Activated T-cell treated with anti-CD3 and anti-CD28 coated beads for 48 hours (primary cell): ENCODE measurements around the gene METRNL.
"Not testable (repeated sequence)": the region's sequence is repeated elsewhere in the genome, so short reads cannot be mapped to it uniquely, and the experiment has no call there.

ENCODE experiments used
- DNase-seq: peaks from one replicate; pipeline ENCODE4 v3.0.0-alpha.2; 2020; ENCODE audit warnings: low read depth

METRNL gene, protein sequence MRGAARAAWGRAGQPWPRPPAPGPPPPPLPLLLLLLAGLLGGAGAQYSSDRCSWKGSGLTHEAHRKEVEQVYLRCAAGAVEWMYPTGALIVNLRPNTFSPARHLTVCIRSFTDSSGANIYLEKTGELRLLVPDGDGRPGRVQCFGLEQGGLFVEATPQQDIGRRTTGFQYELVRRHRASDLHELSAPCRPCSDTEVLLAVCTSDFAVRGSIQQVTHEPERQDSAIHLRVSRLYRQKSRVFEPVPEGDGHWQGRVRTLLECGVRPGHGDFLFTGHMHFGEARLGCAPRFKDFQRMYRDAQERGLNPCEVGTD

DNA sequence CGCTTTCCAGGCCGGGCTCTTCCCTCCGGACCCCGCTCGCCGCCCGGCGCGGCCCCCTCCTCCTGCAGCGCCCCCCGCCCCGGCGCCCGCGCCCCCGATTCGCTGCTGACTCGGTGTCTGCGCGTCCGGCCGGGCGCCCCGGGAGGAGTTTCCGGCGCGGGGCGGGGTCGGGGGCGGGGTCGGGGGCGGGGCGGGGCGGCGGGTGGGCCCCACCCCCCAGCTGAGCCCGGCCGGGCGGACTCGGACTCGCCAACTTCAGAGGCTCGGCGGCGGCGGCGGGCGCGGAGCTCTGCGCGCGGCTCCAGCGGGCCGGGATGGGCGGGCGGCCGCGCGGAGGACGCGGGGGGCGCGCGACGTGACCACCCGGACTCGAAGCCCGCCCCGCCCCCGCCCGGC lies at the start of gene METRNL:
TSS of gene METRNL (plus strand) at position 258 of the 396 bp plus-strand sequence. CDS start 207 bp downstream, outside the sequence.
- peak; percentile 67 for DNase-seq

DNA sequence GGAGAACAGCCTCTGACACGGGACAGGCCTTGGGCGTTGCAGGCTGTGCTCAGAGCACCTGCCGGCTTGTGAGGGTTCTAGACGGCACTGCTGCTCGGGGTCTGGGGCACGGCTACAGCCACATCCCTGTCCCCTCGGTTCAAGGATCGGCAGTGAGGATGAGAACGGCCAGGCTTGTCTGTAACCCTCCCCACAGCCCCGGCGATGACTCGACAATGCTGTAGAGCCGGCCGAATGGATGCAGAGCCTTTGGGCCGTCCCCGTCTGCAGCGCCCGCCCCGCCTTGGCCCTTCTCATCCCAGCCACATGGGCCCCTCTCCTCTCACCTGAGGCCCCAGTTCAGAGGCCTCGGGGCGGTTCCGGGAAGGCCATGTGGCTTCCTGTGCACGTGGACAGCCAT lies 49.0 kb upstream of the METRNL start:
- no peak for DNase-seq

DNA sequence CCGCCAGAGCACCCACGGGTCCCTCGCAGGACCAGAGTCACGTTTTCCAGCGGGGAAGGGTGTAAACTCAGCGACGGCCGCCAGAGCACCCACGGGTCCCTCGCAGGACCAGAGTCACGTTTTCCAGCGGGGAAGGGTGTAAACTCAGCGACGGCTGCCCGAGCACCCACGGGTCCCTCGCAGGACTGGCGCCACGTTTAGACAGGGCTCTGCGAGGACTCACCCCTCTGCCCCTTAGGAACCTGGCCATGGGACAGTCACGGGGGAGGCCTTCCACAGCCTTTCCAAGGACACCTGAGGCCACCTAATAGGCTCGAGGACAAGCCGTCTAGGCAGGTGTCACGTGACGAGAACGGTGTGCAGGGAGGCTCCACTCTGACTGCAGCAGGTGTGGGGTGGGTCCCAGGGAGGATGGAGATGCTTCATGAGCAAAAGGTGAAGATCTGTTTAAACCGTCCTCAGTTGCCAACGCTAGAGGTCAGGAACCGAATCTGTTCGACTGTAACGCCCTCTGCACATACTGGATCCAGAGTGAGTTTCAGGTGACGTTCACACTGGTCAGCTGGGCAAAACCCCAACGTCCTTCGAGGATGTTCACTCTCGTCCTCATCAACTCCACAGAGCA lies 48.0 kb upstream of the METRNL start:
- DNase-seq, result no peak

DNA sequence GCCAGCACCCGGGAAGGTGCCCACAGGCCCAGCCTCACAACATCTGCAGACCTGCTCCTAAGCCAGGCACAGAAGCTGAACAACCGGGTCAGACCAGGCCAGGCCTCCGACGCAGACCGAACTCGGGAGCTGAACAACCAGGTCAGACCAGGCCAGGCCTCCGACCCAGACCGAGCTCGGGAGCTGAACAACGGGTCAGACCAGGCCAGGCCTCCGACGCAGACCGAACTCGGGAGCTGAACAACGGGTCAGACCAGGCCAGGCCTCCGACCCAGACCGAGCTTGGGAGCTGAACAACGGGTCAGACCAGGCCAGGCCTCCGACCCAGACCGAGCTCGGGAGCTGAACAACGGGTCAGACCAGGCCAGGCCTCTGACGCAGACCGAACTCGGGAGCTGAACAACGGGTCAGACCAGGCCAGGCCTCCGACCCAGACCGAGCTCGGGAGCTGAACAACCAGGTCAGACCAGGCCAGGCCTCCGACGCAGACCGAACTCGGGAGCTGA lies 47.4 kb upstream of the METRNL start:
- not testable (repeated sequence) for DNase-seq

DNA sequence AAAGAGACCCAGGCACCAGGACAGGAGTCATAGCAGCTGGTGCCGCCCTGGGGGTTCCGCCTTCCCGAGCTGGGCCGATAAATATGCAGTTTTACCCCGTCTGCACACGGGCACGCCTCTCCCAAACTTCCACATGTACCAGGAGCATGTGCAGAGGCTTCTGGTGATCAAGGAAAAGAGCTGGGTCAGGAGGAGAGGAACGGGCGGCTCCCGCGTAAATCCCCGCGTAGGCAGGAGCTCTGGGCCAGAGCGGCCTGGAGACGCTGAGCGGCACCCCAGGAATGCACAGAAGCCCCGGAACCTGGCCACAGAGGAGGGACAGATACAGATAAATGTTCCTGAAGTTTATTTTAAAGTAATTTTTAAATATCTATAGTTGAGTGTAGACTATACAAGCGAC lies 46.6 kb upstream of the METRNL start:
- no peak for DNase-seq

DNA sequence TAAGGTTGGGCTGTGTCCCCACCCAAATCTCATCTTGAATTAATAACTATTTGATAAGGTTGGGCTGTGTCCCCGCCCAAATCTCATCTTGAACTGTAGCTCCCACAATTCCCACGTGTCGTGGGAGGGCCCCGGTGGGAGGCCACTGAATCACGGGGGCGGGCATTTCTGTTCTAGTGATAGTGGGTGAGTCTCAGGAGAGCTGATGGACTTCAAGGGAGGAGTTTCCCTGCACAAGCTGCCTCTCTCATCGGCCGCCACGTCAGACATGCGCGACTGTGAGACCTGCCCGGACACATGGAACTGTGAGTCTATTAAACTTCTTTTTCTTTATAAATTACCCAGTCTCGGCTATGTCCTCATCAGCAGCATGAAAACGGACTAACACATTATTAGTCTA lies 44.9 kb upstream of the METRNL start:
- DNase-seq, result no peak

DNA sequence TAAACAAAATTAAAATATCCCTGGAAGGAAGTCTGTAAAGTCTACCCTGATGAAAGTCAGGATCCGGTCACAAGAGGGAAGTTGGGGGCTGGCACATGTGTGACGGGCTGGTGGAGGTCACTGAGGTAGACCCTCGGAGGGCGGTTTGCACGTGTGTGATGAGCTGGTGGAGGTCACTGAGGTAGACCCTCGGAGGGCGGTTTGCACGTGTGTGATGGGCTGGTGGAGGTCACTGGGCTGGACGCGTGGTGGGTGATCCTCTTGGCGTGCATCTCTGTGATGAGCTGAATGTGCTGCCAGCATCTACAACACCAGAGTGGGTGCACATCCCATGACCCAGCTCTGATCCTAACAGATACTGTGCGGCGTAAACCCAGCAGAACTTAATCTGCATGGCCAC lies 43.7 kb upstream of the METRNL start:
- DNase-seq, result no peak

DNA sequence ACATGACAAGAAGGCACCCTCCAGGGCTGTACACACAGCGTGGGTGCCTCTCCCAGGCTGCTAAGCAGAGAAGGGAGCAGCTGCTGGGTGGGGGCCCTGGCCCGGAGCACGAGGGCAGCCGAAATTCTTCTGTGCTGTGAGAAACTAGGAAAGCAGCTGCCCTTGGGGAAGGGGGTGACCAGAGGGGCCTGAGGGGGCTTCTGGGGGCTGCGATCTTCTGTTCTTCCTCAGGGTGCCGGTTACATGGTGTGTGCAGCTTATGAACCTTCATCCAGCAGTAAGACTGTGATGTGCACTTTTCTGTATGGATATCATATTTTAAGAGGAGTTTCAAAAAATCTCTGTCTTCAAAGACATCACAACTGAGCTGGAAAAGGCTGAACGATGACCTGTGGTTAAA lies 43.2 kb upstream of the METRNL start:
- DNase-seq, result no peak

DNA sequence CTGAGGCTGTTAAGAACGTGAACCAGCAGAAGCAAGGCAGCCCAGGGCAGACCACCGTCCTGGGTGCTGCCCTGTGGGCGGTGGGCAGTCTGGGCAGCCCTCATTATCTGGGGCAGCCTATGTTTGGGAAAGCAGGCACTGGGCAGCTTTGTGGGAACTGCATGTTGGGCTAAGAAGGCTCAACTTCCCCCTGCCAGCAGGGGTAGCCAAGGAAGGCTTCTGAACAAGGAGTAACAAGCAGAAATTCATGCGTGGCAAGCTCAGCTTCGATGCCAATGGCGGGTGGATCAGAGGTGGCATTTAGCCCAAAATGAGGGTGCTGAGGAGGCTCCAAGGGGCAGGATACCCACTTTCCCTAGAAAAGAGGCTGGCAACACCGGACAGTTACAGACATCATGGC lies 42.7 kb upstream of the METRNL start:
- DNase-seq, result no peak

DNA sequence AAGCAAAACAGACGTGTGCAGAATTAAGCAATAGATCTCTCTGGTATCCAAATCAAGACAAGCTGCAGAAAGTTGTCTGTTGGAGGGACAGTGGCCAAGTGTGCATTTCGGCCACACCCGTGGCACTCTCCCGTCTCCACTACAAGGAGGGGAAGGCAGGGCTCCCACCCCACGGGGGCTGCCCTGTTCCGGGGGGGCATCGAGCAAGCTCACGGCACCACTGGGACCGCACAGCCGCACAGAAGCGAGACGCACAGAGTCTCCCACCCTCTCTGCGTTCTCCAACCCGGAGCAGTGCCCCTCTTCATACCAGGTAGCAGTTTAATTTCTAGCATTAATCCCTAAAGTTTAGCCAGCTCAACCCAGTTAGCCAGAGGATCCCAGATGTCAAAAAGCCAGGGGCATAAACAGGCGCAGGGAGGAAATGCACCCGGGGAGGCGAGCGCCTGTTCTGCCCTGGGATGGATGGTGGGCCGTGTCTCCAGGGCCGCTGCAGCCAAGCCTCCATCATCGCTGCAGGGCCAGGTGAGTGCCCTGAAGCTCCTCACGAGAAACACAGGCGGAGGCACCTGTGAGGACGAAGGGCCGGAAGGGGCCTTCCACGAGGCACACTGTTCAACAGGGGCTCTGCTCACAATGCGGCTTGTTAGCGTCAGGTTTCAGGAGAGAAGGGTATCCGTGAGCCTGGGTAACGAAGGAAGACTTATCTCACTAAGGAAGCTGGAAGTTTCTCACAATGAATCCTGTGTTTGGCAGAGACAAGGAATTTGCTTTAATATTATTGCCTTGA lies 42.1 kb upstream of the METRNL start:
- DNase-seq, result no peak

DNA sequence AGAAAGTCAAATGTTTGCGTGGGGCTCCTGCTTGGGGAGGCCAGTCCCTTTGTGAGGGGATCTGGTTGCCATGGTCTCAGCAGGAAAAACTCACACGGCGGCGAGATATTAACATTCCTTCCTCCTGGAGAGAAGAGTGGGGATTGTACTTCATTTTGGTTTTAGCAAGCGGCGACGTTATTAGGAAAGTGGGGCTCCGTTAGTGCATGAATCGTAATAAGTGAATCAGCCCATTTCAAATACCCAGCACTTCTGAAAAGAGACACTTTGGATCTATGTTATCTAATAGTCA lies 41.6 kb upstream of the METRNL start:
- no peak for DNase-seq

DNA sequence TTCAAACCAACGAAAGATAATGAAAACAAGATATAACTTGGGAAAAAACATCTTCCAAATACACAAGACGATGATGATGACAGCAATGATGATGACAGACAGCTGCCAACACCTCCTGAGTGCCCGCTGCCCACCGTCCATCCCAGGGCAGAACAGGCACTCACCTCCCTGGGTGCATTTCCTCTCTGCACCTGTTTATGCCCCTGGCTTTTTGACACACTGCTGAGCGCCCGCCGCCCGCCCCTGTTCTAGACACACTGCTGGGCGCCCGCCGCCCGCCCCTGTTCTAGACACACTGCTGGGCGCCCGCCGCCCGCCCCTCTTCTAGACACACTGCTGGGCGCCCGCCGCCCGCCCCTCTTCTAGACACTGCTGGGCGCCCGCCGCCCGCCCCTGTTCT lies 40.4 kb upstream of the METRNL start:
- not testable (repeated sequence) for DNase-seq

DNA sequence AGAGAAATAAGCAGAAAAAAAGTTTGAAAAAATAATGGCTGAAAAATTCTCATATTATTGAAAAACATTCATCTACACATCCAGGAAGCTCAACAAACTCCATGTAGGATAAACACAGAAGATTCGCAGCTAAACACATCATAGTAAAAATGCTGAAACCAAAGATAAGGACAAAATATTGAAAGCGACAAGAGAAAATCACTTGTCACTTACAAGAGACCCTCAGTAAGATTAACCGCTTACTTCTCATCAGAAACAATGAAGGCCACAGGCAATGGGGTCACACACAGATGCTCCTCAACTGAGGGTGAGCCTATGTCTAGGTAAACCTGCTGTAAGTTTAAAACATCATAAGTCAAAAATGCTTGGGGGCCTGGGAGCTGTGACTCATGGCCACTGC lies 38.1 kb upstream of the METRNL start:
- DNase-seq, result no peak

DNA sequence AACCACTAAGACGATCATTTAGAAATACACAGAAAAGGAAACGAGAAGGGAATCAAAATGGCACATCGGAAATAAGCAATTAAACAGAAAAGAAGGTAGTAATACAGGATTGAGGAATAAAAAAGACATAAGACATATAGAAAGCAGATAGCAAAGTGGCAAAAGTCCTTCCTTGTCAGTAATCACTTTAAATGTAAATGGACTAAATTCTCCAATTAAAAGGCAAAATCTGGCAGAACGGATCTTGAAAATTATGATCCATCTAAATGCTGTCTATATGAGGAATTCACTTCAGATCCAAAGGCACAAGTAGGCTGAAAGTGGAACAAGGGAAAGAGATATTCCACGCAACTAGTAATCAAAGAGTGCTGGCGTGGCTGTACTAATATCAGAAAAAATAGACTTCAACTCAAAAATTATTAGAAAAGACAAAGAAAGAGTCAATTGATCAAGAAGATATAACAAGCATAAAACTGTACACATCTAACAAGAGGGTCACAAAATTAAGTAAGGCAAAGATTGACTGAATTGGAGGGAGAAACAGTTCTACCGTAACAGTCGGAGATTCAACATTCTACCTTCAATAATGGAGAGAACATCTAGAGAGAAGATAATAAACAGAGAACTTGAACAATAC lies 36.8 kb upstream of the METRNL start:
- DNase-seq, result no peak

DNA sequence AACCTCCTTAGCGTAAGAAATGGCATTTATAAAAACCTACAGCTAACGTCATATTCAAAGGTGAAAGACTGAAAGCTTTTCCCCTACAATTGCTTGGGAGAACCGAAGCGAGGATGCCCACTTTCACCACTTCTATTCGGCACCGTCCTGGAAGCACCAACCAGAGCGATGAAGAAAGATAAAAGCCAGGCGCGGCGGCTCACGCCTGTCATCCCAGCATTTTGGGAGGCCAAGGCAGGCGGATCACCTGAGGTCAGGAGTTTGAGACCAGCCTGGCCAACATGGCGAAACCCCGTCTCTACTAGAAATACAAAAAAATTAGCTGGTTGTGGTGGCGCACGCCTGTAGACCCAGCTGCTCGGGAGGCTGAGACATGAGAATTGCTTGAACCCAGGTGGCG lies 34.9 kb upstream of the METRNL start:
- DNase-seq, result not testable (repeated sequence)

DNA sequence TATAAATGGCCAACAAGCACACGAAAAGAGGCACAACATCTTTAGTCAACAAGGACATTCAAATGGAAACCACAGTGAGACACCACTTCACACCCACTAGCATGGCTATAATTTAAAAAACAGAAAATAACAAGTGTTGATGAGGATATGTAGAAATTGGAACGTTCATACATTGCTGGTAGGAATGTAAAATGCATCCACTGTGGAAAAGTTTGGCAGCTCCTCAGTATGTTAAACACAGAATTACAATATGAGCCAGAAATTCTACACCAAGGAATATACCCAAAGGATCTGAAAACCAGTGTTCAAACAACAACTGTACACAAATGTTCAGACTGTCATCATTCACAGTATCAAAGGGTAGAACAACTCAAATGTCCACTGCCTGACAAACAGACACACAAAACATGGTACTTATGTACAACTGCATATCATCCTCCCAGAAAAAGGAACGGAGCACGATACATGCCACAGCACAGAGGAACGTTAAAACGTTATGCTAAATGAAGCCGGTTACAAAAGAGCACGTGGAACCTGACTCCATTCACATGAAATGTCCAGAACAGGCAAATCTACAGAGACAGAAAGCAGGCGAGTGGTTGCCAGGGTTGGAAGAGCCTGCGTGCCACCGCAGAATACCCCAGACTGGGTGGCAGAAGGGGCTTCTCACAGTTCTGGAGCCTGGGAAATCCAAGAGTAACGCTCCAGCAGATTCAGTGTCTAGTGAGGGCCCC lies 32.8 kb upstream of the METRNL start:
- no peak for DNase-seq

DNA sequence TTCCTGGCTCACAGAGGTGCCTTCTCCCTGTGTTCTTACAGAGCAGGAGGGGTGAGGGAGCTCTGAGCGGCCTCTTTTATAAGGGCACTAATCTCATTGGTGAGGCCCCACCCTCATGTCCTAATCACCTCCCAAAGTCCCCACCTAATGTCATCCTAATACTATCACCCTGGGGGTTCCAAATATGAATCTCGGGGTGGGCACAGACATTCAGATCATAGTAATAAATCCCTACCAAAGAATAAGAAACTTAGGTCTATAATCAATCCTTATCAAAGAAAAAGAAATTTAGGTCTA lies 32.3 kb upstream of the METRNL start:
- DNase-seq, result no peak

DNA sequence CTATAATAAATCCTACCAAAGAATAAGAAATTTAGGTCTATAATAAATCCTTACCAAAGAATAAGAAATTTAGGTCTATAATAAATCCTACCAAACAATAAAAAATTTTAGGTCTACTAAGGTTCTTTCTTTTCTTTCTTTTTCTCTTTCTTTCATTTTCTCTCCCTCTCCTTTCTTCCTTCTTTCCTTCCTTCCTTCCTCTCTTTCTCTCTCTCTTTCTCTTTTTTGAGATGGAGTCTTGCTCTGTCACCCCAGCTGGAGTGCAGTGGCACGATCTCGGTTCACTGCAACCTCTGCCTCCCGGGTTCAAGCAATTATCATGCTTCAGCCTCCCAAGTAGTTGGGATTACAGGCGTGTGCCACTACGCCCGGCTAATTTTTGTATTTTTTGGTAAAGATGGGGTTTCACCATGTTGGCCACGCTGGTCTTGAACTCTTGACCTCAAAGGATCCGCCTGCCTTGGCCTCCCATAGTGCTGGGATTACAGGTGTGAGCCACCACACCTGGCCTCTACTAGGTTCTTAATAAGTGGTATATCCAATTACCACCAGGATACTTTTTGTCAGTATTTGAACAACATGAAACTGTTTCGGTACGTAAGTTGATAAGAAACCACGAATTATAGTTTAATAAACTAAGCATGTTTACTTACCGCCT lies 31.5 kb upstream of the METRNL start:
- DNase-seq, result not testable (repeated sequence)

DNA sequence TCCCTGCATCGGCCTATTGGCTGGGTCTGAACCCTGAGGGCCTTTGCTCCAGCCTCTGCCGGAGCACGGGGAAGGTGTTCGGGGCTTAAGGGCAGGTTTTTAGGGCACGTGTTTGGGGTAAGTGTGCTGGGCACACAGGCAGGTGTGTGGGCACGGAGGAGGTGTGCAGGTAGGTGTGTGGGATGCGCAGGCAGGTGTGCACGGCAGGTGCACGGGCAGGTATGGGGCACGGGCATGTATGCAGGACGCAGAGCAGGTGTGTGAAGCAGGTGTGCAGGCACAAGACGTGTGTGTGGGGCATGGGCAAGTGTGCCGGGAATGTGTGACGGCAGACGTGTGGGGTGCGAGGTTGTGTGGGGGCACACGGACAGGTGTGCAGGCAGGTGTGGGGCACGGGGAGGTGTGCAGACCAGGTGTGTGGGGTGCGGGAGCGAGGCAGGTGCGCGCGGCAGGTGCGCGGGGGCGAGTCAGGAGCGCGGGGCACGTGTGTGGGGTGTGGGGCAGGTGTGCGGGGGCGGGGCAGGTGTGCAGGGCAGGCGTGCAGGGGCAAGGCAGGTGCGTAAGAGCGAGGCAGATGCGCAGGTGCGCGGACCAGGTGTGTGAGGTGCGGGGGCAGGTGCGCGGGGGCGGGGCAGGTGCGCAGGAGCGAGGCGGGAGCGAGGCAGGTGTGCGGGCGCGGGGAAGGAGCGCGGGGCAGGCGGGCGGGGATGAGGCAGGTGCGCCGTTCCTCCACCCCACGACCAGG lies 28.6 kb upstream of the METRNL start:
- no peak for DNase-seq

DNA sequence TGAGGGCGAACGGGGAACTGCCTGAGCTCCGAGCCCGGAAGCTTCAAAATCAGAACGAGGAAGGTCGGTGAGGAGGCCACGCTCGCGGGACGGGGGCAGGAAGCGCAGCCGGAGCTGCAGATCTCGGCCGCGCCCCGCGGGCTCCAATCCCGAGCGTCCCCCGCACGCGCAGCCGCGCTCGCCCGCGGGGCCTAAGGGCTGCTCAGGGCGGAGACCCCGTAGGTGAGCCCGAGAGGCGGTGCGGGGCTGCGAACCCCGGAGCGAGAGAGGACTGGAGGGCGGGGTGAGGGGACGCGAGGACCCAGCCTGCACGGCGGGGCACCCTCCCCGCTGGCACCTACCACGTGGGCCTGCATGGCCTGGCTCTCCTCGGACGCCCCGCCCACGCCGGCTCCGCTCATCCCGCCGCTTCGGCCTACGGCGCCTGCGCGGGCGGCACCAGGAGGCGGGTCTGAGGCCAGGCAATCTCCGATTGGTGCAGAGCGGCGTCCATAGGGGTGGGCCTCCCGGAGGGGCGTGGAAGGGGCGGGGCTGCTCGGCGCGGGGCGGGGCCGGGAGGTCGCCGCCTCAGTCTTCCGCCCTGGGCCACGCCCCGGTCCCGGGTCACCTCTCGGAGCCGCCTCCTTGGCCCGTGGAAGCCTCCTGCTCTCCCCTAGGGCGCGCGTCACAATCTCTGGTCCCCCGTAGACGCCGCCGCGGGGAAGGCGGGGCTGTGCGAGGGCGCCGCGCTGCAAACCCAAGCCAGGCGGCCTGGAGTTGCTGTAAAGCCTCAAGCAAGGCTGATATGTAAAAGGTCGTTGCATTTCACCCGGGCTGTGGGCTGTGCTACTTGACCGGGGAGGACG lies 27.8 kb upstream of the METRNL start:
- DNase-seq, result peak; percentile 99
